Spleen (tissue), 7 donors: ENCODE data around the gene ACTN4.

Source experiments
- CTCF ChIP-seq, 11 experiments: fragments of 200-600 bp in 7 of 11; fragments of 450-650 bp in 4 of 11; sonication (generic) in 4 of 11; IDR thresholded peaks in 8 of 11; conservative IDR thresholded peaks in 3 of 11; 1 replicate in 7 of 11; 2 replicates in 4 of 11; pipeline versions ENCODE4 v1.4.0 to v1.8.0; 2016 to 2021; ENCODE audit warnings: antibody characterized with exemption in 11 of 11, inconsistent platforms in 4 of 11, mild to moderate bottlenecking in 1 of 11
- POLR2A ChIP-seq, 3 donors: fragments of 450-650 bp; IDR thresholded peaks; one replicate each; pipeline ENCODE4 v1.5.1; 2017; ENCODE audit warnings: antibody characterized with exemption in 3 of 3, mild to moderate bottlenecking in 1 of 3
- POLR2AphosphoS5 ChIP-seq, 3 donors: sonication (generic); formaldehyde crosslinking; IDR thresholded peaks; one replicate each; pipeline ENCODE4 v1.5.1; 2017; ENCODE audit warnings: antibody characterized with exemption in 3 of 3
- donor health status: DM: no; HTN: no; CAD: no; lungs with moderate emphysema.
- donor health status: DM: no; HTN: no; CAD: no.
- donor health status: DM: no; HTN: no; CAD: no.

- peak in 1 of 11 experiments; percentile 14 for TF ChIP-seq CTCF (IDR thresholded peaks at IDR 0.05 in 8 of 11, conservative IDR thresholded peaks at IDR 0.05 in 3 of 11)
- no peak for TF ChIP-seq POLR2A (IDR thresholded peaks at IDR 0.05)
- peak in 1 of 3 donors; percentile 58 for TF ChIP-seq POLR2AphosphoS5 (IDR thresholded peaks at IDR 0.05)
Observed at GRCh38 chr19:38640368-38640767, 7.1 kb upstream of the ACTN4 start.
